ENCODE results near the gene PTPN12.
A peak's percentile ranks its signal among the peaks of the same experiment; 100 is the strongest.

PTPN12 gene

DNA sequence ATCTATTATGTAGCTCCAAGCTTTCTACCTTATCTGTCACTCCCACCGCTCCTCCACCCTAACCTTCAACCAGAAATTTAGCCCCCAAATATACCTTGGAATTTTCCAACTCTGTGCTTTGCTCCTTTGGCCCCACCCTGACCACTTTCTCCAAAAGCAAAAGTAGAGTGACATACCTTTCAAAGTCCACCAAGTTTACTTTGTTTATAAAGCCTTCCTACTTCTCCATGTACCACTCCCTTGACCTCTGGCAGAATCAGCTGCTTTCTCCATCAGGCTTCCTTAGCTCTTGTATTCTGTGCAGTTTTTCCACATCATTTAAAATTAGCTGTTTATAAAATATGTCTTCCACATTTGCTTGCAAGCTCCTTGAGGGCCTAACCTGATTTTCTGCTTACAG is 118.3 kb downstream of the PTPN12 start:
- no peak overlapping the region for H3K27ac Mint-ChIP-seq
- H3K9me3 Mint-ChIP-seq = no peaks in the 10 kb centered on the region
- H3K4me3 Mint-ChIP-seq = no peak overlapping the region
- no peak for DNase-seq
- no peaks in the 10 kb centered on the region for H3K36me3 Mint-ChIP-seq (ENCODE audit: low read depth)
- no peak for ATAC-seq
- H3K27me3 Mint-ChIP-seq = no peaks in the 10 kb centered on the region
- no peaks in the 10 kb centered on the region for H3K4me1 Mint-ChIP-seq

GRCh38 chr7:77655836-77656455 is 118.9 kb downstream of the PTPN12 start:
- H3K4me1 Mint-ChIP-seq = no peaks in the 10 kb centered on the region
- no peaks in the 10 kb centered on the region for H3K27me3 Mint-ChIP-seq
- H3K4me3 Mint-ChIP-seq = no peak overlapping the region
- DNase-seq (no peak), ATAC-seq (no peak)
- H3K27ac Mint-ChIP-seq = no peak overlapping the region
- H3K36me3 Mint-ChIP-seq (ENCODE audit: low read depth) = no peaks in the 10 kb centered on the region
- no peaks in the 10 kb centered on the region for H3K9me3 Mint-ChIP-seq

DNA sequence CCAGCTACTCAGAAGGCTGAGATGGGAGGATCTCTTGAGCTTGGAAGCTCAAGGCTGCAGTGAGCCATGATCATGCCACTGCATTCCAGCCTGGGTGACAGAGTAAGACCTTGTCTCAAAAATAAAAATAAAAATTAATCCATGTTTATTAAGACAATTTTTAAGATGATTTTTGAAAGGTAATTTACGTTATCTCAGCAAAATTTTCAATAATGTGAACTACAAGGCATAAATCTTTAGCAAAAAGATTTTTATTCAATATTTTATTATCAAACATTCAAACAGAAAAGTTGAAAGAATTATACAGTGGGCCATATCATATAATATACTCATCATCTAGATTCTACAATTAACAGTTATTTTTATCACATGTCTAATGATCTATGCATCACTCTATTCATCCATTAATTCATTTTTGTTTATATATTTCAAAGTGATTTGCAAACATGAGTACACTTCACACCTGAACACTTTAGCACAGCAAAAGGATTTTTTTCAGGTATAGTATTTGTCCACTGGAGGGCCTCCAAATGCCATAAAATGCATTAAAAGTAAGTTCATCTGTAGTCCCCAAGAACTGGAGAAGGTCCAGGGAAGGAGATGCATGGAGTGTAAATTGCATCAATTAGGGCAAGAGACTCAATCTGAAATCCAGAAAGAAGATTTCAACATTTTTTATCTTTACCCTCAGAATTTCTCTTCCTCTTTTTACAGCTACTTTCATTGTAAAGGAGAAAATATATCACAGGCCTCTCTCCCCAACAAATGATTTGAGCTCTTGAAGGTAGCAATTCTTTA is 120.5 kb downstream of the PTPN12 start:
- Mint-ChIP-seq H3K4me3 (no peak overlapping the region), H3K27me3 (no peaks in the 10 kb centered on the region), H3K9me3 (no peaks in the 10 kb centered on the region), H3K36me3 (ENCODE audit: low read depth) (no peaks in the 10 kb centered on the region), H3K27ac (no peak overlapping the region), H3K4me1 (no peaks in the 10 kb centered on the region)
- no peak for DNase-seq
- ATAC-seq = no peak

DNA sequence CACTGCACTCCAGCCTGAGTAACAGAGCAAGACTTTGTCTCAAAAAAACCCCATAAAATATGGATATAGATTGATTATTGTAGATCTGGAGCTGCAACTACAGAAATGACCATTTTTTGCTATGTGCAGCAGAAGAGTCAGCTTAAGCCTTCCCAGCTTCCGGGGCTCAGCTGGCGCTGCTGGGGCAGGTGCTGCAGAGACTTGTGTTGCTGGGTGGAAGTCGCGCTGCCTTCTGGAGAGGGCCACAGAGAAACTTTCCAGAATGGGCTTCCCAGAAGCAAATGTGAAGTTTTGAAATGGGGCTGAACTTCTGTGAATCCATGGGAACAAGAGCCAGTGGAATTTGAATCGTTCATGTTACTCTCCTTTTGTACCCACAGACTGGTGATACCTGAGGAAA is 121.8 kb downstream of the PTPN12 start:
- Mint-ChIP-seq H3K36me3 (ENCODE audit: low read depth) (no peaks in the 10 kb centered on the region), H3K4me1 (no peaks in the 10 kb centered on the region), H3K27me3 (no peaks in the 10 kb centered on the region), H3K4me3 (no peak overlapping the region), H3K27ac (no peak overlapping the region), H3K9me3 (no peaks in the 10 kb centered on the region)
- ATAC-seq (no peak), DNase-seq (no peak)

GRCh38 chr7:77661816-77662215 is 124.7 kb downstream of the PTPN12 start:
- Mint-ChIP-seq H3K36me3 (ENCODE audit: low read depth) (no peaks in the 10 kb centered on the region), H3K27ac (no peak overlapping the region), H3K9me3 (no peaks in the 10 kb centered on the region), H3K27me3 (no peaks in the 10 kb centered on the region), H3K4me1 (no peaks in the 10 kb centered on the region), H3K4me3 (no peak overlapping the region)
- DNase-seq (no peak), ATAC-seq (no peak)

GRCh38 chr7:77662869-77663268 is 125.8 kb downstream of the PTPN12 start:
- Mint-ChIP-seq H3K4me3 (no peak overlapping the region), H3K9me3 (no peaks in the 10 kb centered on the region), H3K27me3 (no peaks in the 10 kb centered on the region), H3K4me1 (no peaks in the 10 kb centered on the region), H3K36me3 (ENCODE audit: low read depth) (no peaks in the 10 kb centered on the region), H3K27ac (no peak overlapping the region)
- ATAC-seq (no peak), DNase-seq (no peak)

- H3K27me3 Mint-ChIP-seq = no peaks in the 10 kb centered on the region
- no peak overlapping the region for H3K27ac Mint-ChIP-seq
- H3K9me3 Mint-ChIP-seq = no peaks in the 10 kb centered on the region
- no peak for ATAC-seq
- DNase-seq = no peak
- H3K36me3 Mint-ChIP-seq (ENCODE audit: low read depth) = no peaks in the 10 kb centered on the region
- no peak overlapping the region for H3K4me3 Mint-ChIP-seq
- no peaks in the 10 kb centered on the region for H3K4me1 Mint-ChIP-seq
These were observed 127.6 kb downstream of the PTPN12 start for GRCh38 chr7:77664715-77665114.

DNA sequence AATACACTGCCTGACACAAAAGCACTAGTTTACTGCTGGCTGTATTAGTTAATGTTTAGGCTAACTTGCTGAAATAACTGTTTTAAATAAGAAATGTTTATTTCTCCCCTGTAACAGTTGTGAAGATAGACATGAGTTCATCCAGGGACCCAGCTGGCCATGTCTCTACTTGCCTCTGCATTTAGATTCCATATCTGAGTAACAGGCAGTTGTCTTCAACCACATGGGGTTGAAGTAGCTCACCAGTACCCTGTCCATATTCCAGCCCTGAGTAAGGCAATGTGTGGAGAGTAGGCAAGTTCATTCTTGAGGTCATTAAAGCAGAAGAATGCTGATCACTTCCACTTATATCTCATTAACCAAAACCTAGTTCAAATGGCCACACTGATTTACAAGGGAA is 128.1 kb downstream of the PTPN12 start:
- Mint-ChIP-seq H3K27me3 (no peaks in the 10 kb centered on the region), H3K4me3 (no peak overlapping the region), H3K4me1 (no peaks in the 10 kb centered on the region), H3K27ac (no peak overlapping the region), H3K9me3 (no peaks in the 10 kb centered on the region), H3K36me3 (ENCODE audit: low read depth) (no peaks in the 10 kb centered on the region)
- no peak for ATAC-seq
- DNase-seq = no peak

DNA sequence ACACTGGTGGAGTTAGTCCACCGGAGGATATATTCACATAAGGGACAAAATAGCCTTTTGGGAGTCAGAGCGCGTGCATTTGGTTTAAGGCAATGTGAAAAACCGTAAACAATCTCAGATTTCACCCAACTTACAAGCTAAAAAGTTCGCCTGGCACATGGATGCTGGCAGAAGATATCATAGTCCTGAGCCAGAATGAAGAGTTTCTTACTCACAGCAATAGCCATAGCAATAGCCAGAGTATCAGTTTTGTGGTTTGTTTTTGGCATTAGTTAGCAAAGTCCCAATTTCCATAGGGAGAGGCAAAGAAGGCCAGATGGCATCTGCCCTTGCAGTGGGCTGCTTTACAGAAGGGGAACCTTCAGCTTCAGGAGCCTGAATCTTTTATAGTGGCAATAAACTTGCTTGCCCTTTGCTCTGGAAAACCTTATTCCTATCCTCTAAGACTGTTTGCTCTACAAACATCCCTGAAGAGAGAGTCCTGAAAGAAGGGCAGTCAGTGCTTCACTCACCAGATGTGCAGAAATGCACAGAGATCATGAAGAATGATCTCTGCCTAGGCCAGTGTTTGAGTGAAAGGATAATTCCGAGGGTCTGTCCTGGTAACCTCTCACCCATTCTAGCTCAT is 130.5 kb downstream of the PTPN12 start:
- no peak for ATAC-seq
- no peak overlapping the region for H3K27ac Mint-ChIP-seq

GRCh38 chr7:77674878-77675277 is 137.8 kb downstream of the PTPN12 start:
- H3K27me3 Mint-ChIP-seq = no peaks in the 10 kb centered on the region
- no peak overlapping the region for H3K27ac Mint-ChIP-seq

More for the DNA sequence above, 130.5 kb downstream of the PTPN12 start:
- H3K9me3 Mint-ChIP-seq = no peaks in the 10 kb centered on the region
- no peaks in the 10 kb centered on the region for H3K36me3 Mint-ChIP-seq (ENCODE audit: low read depth)
- H3K4me1 Mint-ChIP-seq = no peaks in the 10 kb centered on the region
- no peak overlapping the region for H3K4me3 Mint-ChIP-seq
- H3K27me3 Mint-ChIP-seq = no peaks in the 10 kb centered on the region
- no peak for DNase-seq

DNA sequence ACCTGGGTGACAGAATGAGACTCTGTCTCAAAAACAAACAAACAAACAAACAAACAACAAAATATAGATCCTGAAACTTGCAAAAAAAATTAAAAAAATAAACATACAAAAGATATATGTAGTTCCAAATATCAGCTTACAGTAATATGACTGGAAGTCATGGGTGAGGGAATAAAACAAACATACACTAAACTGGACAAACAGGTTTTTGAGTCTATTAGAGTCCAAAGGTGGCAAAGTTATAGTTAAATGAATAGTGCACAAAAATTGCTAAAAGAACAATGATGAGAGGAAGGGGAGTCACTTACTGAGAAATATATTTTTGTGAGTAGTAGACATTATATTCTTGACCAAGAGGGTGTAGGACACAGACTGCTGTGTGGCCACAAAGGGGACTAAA is 142.5 kb downstream of the PTPN12 start:
- ATAC-seq (no peak), DNase-seq (no peak)
- H3K9me3 Mint-ChIP-seq = no peaks in the 10 kb centered on the region
- no peak overlapping the region for H3K27ac Mint-ChIP-seq
- peaks cover 18% of the 10 kb centered on the region for H3K36me3 Mint-ChIP-seq (ENCODE audit: low read depth)
- peaks cover 4% of the 10 kb centered on the region for H3K4me1 Mint-ChIP-seq
- no peaks in the 10 kb centered on the region for H3K27me3 Mint-ChIP-seq
- no peak overlapping the region for H3K4me3 Mint-ChIP-seq

More at GRCh38 chr7:77674878-77675277, 137.8 kb downstream of the PTPN12 start:
- H3K4me1 Mint-ChIP-seq = peaks cover 4% of the 10 kb centered on the region
- ATAC-seq (peak; percentile 40), DNase-seq (no peak)
- no peak overlapping the region for H3K4me3 Mint-ChIP-seq
- H3K9me3 Mint-ChIP-seq = no peaks in the 10 kb centered on the region
- H3K36me3 Mint-ChIP-seq (ENCODE audit: low read depth) = peaks cover 3% of the 10 kb centered on the region

DNA sequence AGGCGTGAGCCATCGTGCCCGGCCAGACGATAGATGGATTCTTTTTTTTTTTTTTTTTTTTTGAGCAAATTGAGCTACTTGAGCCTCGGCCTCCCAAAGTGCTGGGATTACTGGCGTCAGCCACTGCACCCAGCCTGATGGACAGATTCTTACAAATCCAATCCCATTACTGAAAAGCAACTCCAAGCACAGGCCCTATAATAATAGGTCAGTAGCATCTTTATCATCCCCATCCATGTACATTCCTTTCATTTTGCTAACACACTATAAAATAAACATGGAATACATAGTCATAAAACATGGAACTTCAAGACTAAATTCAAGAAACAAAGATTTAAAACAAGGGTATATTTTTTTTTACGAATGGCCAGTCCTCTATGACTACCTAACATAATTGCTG is 143.2 kb downstream of the PTPN12 start:
- Mint-ChIP-seq H3K27ac (no peak overlapping the region), H3K4me3 (no peak overlapping the region), H3K27me3 (no peaks in the 10 kb centered on the region), H3K36me3 (ENCODE audit: low read depth) (peaks cover 20% of the 10 kb centered on the region), H3K9me3 (no peaks in the 10 kb centered on the region), H3K4me1 (no peaks in the 10 kb centered on the region)
- DNase-seq (no peak), ATAC-seq (no peak)

DNA sequence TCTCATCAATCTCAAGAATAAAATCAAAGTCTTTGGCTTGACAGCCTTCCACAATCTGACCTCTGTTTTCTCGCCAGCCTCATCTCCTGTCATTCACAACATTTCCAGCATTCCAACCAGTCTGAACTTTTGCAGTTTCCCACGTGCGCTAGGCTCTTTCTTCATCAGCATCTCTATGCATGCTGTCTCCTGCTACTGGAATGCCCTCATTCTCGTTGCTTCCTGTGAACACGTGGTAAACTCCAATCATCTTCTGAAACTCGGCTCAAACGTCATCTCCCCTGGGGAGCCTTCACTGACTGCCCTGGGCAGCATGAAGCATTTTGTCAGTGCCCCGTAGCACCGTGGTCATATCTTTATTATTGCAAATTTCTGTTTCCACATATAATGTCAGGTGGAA is 146.9 kb downstream of the PTPN12 start:
- peaks cover 18% of the 10 kb centered on the region for H3K4me1 Mint-ChIP-seq
- no peak overlapping the region for H3K27ac Mint-ChIP-seq
- DNase-seq (no peak), ATAC-seq (no peak)
- H3K4me3 Mint-ChIP-seq = no peak overlapping the region
- peaks cover 30% of the 10 kb centered on the region for H3K36me3 Mint-ChIP-seq (ENCODE audit: low read depth)
- H3K9me3 Mint-ChIP-seq = no peaks in the 10 kb centered on the region
- H3K27me3 Mint-ChIP-seq = no peaks in the 10 kb centered on the region

GRCh38 chr7:77685233-77685632 is 148.1 kb downstream of the PTPN12 start:
- no peak for ATAC-seq
- Mint-ChIP-seq H3K4me1 (peaks cover 18% of the 10 kb centered on the region), H3K4me3 (no peak overlapping the region), H3K27ac (no peak overlapping the region), H3K9me3 (no peaks in the 10 kb centered on the region), H3K36me3 (ENCODE audit: low read depth) (peaks cover 27% of the 10 kb centered on the region), H3K27me3 (no peaks in the 10 kb centered on the region)
- no peak for DNase-seq

GRCh38 chr7:77687100-77687746 is 150.1 kb downstream of the PTPN12 start:
- H3K27me3 Mint-ChIP-seq = no peaks in the 10 kb centered on the region
- no peak for DNase-seq
- no peak overlapping the region for H3K27ac Mint-ChIP-seq
- peaks cover 21% of the 10 kb centered on the region for H3K4me1 Mint-ChIP-seq
- H3K36me3 Mint-ChIP-seq (ENCODE audit: low read depth) = peaks cover 24% of the 10 kb centered on the region
- H3K4me3 Mint-ChIP-seq = no peak overlapping the region
- ATAC-seq = no peak
- H3K9me3 Mint-ChIP-seq = no peaks in the 10 kb centered on the region
